ENCODE measurements around the gene TMEM266.

The TMEM266 gene

GRCh38 chr15:76150971-76151598 lies 91.3 kb downstream of the TMEM266 start:
- Histone ChIP-seq H3K9ac (ENCODE audit: low read depth, low read length, poor library complexity) (no peak overlapping the region), H3K14ac (ENCODE audit: low read length) (no peak overlapping the region), H3K79me1 (ENCODE audit: low read depth, low read length) (no peaks in the 10 kb centered on the region), H2AFZ (ENCODE audit: low read length) (peak overlapping the region; percentile 62), H2AK5ac (ENCODE audit: low read depth, low read length) (no peak overlapping the region), H3K4ac (ENCODE audit: low read length) (no peak overlapping the region), H3K27me3 (ENCODE audit: control insufficient read depth in 3 of 3, insufficient read depth in 3 of 3, low read depth in 1 of 3, low read length in 3 of 3) (peaks cover 0 to 59% (median 0%) of the 10 kb centered on the region in 3 experiments), H3K27ac (replicated peaks; ENCODE audit: low read length) (no peak overlapping the region), H2BK5ac (ENCODE audit: low read length) (no peak overlapping the region), H3K4me2 (ENCODE audit: insufficient read depth, low read length, poor library complexity, severe bottlenecking) (no peak overlapping the region), H3K18ac (ENCODE audit: low read length) (no peak overlapping the region), H3K23ac (ENCODE audit: low read depth, low read length, poor library complexity) (no peak overlapping the region), H3K9me3 (replicated peaks in 1 of 2; ENCODE audit: control insufficient read depth in 2 of 2, insufficient read depth in 1 of 2, low read depth in 1 of 2, low read length in 2 of 2) (no peaks in the 10 kb centered on the region), H2BK15ac (ENCODE audit: low read length) (no peak overlapping the region), H4K91ac (ENCODE audit: low read depth, low read length, poor library complexity) (no peak overlapping the region), H3K4me3 (ENCODE audit: low read length in 2 of 2) (no peak overlapping the region), H3K4me1 (ENCODE audit: control insufficient read depth in 2 of 2, insufficient read depth in 1 of 2, low read depth in 1 of 2, low read length in 2 of 2) (peaks cover 0 to 2% of the 10 kb centered on the region in 2 donors), H3K36me3 (replicated peaks in 1 of 2; ENCODE audit: control insufficient read depth in 2 of 2, insufficient read depth in 2 of 2, low read length in 2 of 2) (no peaks in the 10 kb centered on the region), H2BK120ac (ENCODE audit: low read depth, low read length) (no peak overlapping the region), H2BK12ac (ENCODE audit: low read length) (no peak overlapping the region), H4K8ac (ENCODE audit: low read depth, low read length) (no peak overlapping the region)
- no CpG with 5 or more reads among the region's 9 CpGs for WGBS, 2 donors (ENCODE audit: extremely low coverage in 2 of 2, insufficient read length in 2 of 2, insufficient replicate concordance in 1 of 2)
- peak; percentile 74 for DNase-seq (ENCODE audit: low spot score)

DNA sequence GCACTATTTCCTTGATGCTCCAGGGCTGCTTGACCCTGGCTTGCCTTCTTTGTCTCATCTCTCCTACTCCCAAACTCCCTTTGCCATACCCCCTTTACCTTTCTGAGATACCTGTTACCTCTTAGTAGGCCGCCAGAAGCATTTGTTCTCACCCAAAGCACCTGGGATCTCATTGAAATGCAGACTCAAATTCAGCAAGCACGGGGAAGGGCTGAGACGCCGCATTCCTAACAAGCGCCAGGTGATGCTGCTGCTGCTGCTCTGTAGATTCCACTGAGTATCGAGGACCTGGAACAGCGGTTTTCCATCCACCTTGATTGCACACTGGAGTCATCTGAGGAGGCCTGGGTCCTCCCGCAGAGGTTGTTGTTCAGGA lies 91.8 kb downstream of the TMEM266 start:
- no peak overlapping the region for H3K18ac ChIP-seq (ENCODE audit: low read length)
- no peak overlapping the region for H3K27ac ChIP-seq (replicated peaks; ENCODE audit: low read length)
- no peak overlapping the region for H3K4me2 ChIP-seq (ENCODE audit: insufficient read depth, low read length, poor library complexity, severe bottlenecking)
- H3K14ac ChIP-seq (ENCODE audit: low read length), result no peak overlapping the region
- no peak for DNase-seq (ENCODE audit: low spot score)
- H3K4me3 ChIP-seq (ENCODE audit: low read length in 2 of 2), result no peak overlapping the region
- WGBS, 2 donors (ENCODE audit: extremely low coverage in 2 of 2, insufficient read length in 2 of 2, insufficient replicate concordance in 1 of 2), result no CpG with 5 or more reads among the region's 8 CpGs
- no peak overlapping the region for H4K8ac ChIP-seq (ENCODE audit: low read depth, low read length)
- H3K4ac ChIP-seq (ENCODE audit: low read length), result no peak overlapping the region
- peaks cover 0 to 2% of the 10 kb centered on the region in 2 donors for H3K4me1 ChIP-seq (ENCODE audit: control insufficient read depth in 2 of 2, insufficient read depth in 1 of 2, low read depth in 1 of 2, low read length in 2 of 2)
- peak overlapping the region; percentile 8 for H2AK5ac ChIP-seq (ENCODE audit: low read depth, low read length)
- no peaks in the 10 kb centered on the region for H3K36me3 ChIP-seq (replicated peaks in 1 of 2; ENCODE audit: control insufficient read depth in 2 of 2, insufficient read depth in 2 of 2, low read length in 2 of 2)
- peaks cover 0 to 58% (median 0%) of the 10 kb centered on the region in 3 experiments for H3K27me3 ChIP-seq (ENCODE audit: control insufficient read depth in 3 of 3, insufficient read depth in 3 of 3, low read depth in 1 of 3, low read length in 3 of 3)
- no peak overlapping the region for H2BK5ac ChIP-seq (ENCODE audit: low read length)
- H3K9ac ChIP-seq (ENCODE audit: low read depth, low read length, poor library complexity), result no peak overlapping the region
- H3K9me3 ChIP-seq (replicated peaks in 1 of 2; ENCODE audit: control insufficient read depth in 2 of 2, insufficient read depth in 1 of 2, low read depth in 1 of 2, low read length in 2 of 2), result no peaks in the 10 kb centered on the region
- H2BK15ac ChIP-seq (ENCODE audit: low read length), result no peak overlapping the region
- H2AFZ ChIP-seq (ENCODE audit: low read length), result no peak overlapping the region
- H2BK12ac ChIP-seq (ENCODE audit: low read length), result no peak overlapping the region
- H3K79me1 ChIP-seq (ENCODE audit: low read depth, low read length), result no peaks in the 10 kb centered on the region
- no peak overlapping the region for H2BK120ac ChIP-seq (ENCODE audit: low read depth, low read length)
- H4K91ac ChIP-seq (ENCODE audit: low read depth, low read length, poor library complexity), result no peak overlapping the region
- H3K23ac ChIP-seq (ENCODE audit: low read depth, low read length, poor library complexity), result no peak overlapping the region

GRCh38 chr15:76152197-76152596 lies 92.4 kb downstream of the TMEM266 start:
- H3K14ac ChIP-seq (ENCODE audit: low read length), result no peak overlapping the region
- no peaks in the 10 kb centered on the region for H3K9me3 ChIP-seq (replicated peaks in 1 of 2; ENCODE audit: control insufficient read depth in 2 of 2, insufficient read depth in 1 of 2, low read depth in 1 of 2, low read length in 2 of 2)
- H3K27ac ChIP-seq (replicated peaks; ENCODE audit: low read length), result no peak overlapping the region
- H4K91ac ChIP-seq (ENCODE audit: low read depth, low read length, poor library complexity), result no peak overlapping the region
- no peak overlapping the region for H3K4me2 ChIP-seq (ENCODE audit: insufficient read depth, low read length, poor library complexity, severe bottlenecking)
- peaks cover 0 to 2% of the 10 kb centered on the region in 2 donors for H3K4me1 ChIP-seq (ENCODE audit: control insufficient read depth in 2 of 2, insufficient read depth in 1 of 2, low read depth in 1 of 2, low read length in 2 of 2)
- H3K79me1 ChIP-seq (ENCODE audit: low read depth, low read length), result no peaks in the 10 kb centered on the region
- H2AK5ac ChIP-seq (ENCODE audit: low read depth, low read length), result peak overlapping the region; percentile 8
- no peak overlapping the region for H2BK12ac ChIP-seq (ENCODE audit: low read length)
- no peak overlapping the region for H2BK120ac ChIP-seq (ENCODE audit: low read depth, low read length)
- no peaks in the 10 kb centered on the region for H3K36me3 ChIP-seq (replicated peaks in 1 of 2; ENCODE audit: control insufficient read depth in 2 of 2, insufficient read depth in 2 of 2, low read length in 2 of 2)
- WGBS, 2 donors (ENCODE audit: extremely low coverage in 2 of 2, insufficient read length in 2 of 2, insufficient replicate concordance in 1 of 2), result no CpG with 5 or more reads among the region's 7 CpGs
- H3K27me3 ChIP-seq (ENCODE audit: control insufficient read depth in 3 of 3, insufficient read depth in 3 of 3, low read depth in 1 of 3, low read length in 3 of 3), result peaks cover 0 to 52% (median 0%) of the 10 kb centered on the region in 3 experiments
- H3K9ac ChIP-seq (ENCODE audit: low read depth, low read length, poor library complexity), result no peak overlapping the region
- H3K4ac ChIP-seq (ENCODE audit: low read length), result no peak overlapping the region
- H3K4me3 ChIP-seq (ENCODE audit: low read length in 2 of 2), result no peak overlapping the region
- H4K8ac ChIP-seq (ENCODE audit: low read depth, low read length), result no peak overlapping the region
- H3K18ac ChIP-seq (ENCODE audit: low read length), result no peak overlapping the region
- no peak overlapping the region for H3K23ac ChIP-seq (ENCODE audit: low read depth, low read length, poor library complexity)
- peak overlapping the region; percentile 40 for H2BK15ac ChIP-seq (ENCODE audit: low read length)
- no peak overlapping the region for H2AFZ ChIP-seq (ENCODE audit: low read length)
- no peak overlapping the region for H2BK5ac ChIP-seq (ENCODE audit: low read length)
- DNase-seq (ENCODE audit: low spot score), result no peak

- Histone ChIP-seq H2BK12ac (ENCODE audit: low read length) (no peak overlapping the region), H2BK15ac (ENCODE audit: low read length) (no peak overlapping the region), H3K4ac (ENCODE audit: low read length) (no peak overlapping the region), H4K91ac (ENCODE audit: low read depth, low read length, poor library complexity) (no peak overlapping the region), H3K27me3 (ENCODE audit: control insufficient read depth in 3 of 3, insufficient read depth in 3 of 3, low read depth in 1 of 3, low read length in 3 of 3) (peaks cover 0 to 42% (median 0%) of the 10 kb centered on the region in 3 experiments), H3K14ac (ENCODE audit: low read length) (no peak overlapping the region), H3K79me1 (ENCODE audit: low read depth, low read length) (no peaks in the 10 kb centered on the region), H3K4me1 (ENCODE audit: control insufficient read depth in 2 of 2, insufficient read depth in 1 of 2, low read depth in 1 of 2, low read length in 2 of 2) (no peaks in the 10 kb centered on the region), H2BK5ac (ENCODE audit: low read length) (no peak overlapping the region), H3K9ac (ENCODE audit: low read depth, low read length, poor library complexity) (no peak overlapping the region), H3K4me2 (ENCODE audit: insufficient read depth, low read length, poor library complexity, severe bottlenecking) (no peak overlapping the region), H3K27ac (replicated peaks; ENCODE audit: low read length) (no peak overlapping the region), H3K18ac (ENCODE audit: low read length) (no peak overlapping the region), H2AFZ (ENCODE audit: low read length) (no peak overlapping the region), H2BK120ac (ENCODE audit: low read depth, low read length) (no peak overlapping the region), H4K8ac (ENCODE audit: low read depth, low read length) (no peak overlapping the region), H2AK5ac (ENCODE audit: low read depth, low read length) (no peak overlapping the region), H3K36me3 (replicated peaks in 1 of 2; ENCODE audit: control insufficient read depth in 2 of 2, insufficient read depth in 2 of 2, low read length in 2 of 2) (no peaks in the 10 kb centered on the region), H3K4me3 (ENCODE audit: low read length in 2 of 2) (no peak overlapping the region), H3K23ac (ENCODE audit: low read depth, low read length, poor library complexity) (peak overlapping the region; percentile 20), H3K9me3 (replicated peaks in 1 of 2; ENCODE audit: control insufficient read depth in 2 of 2, insufficient read depth in 1 of 2, low read depth in 1 of 2, low read length in 2 of 2) (no peaks in the 10 kb centered on the region)
- no CpG with 5 or more reads among the region's 24 CpGs for WGBS, 2 donors (ENCODE audit: extremely low coverage in 2 of 2, insufficient read length in 2 of 2, insufficient replicate concordance in 1 of 2)
- DNase-seq (ENCODE audit: low spot score), result no peak
These were observed 93.7 kb downstream of the TMEM266 start for GRCh38 chr15:76153241-76154197.

Measured in neuronal stem cell (in vitro differentiated cells).